Fibroblast of peridontal ligament (primary cell): ENCODE measurements around the gene GRIN2D.

Experiments used
- DNase-seq: peaks from one replicate; pipeline ENCODE4 v3.0.0-alpha.2; 2010; ENCODE audit errors: extremely low read depth

Gene GRIN2D

GRCh38 chr19:48441360-48442050 lies 48.0 kb downstream of the GRIN2D start:
- no peak for DNase-seq

GRCh38 chr19:48442116-48443035 lies 48.9 kb downstream of the GRIN2D start:
- DNase-seq = no peak

- DNase-seq = no peak
These were observed 49.8 kb downstream of the GRIN2D start for GRCh38 chr19:48443256-48443655.
